HG03520 (cell line): ENCODE measurements around the gene SRGAP1.
"Not testable (repeated sequence)": the region's sequence is repeated elsewhere in the genome, so short reads cannot be mapped to it uniquely, and the experiment has no call there.

Experiments used
- ATAC-seq: cut with Tn5 transposase; IDR thresholded peaks from one replicate; pipeline ENCODE4 v1.9.1; 2021; ENCODE audit warnings: mild to moderate bottlenecking, moderate library complexity; ENCODE audit not compliant: unreplicated experiment

Gene SRGAP1

GRCh38 chr12:63865448-63865847, 20.9 kb downstream of the SRGAP1 start:
- no peak for ATAC-seq

- no peak for ATAC-seq
These were observed 22.6 kb downstream of the SRGAP1 start for GRCh38 chr12:63867053-63867452.

- no peak for ATAC-seq
These were observed 25.2 kb downstream of the SRGAP1 start for GRCh38 chr12:63869656-63870055.

GRCh38 chr12:63870838-63871237, 26.3 kb downstream of the SRGAP1 start:
- ATAC-seq: no peak

GRCh38 chr12:63874897-63875480, 30.5 kb downstream of the SRGAP1 start:
- no peak for ATAC-seq

GRCh38 chr12:63875703-63876102, 31.2 kb downstream of the SRGAP1 start:
- ATAC-seq: no peak

- ATAC-seq: no peak
These were observed 32.5 kb downstream of the SRGAP1 start for GRCh38 chr12:63876980-63877379.

- ATAC-seq: no peak
These were observed 33.2 kb downstream of the SRGAP1 start for GRCh38 chr12:63877693-63878092.

GRCh38 chr12:63880235-63880634, 35.7 kb downstream of the SRGAP1 start:
- ATAC-seq: not testable (repeated sequence)

- ATAC-seq: no peak
These were observed 36.3 kb downstream of the SRGAP1 start for GRCh38 chr12:63880742-63881263.

- no peak for ATAC-seq
These were observed 38.3 kb downstream of the SRGAP1 start for GRCh38 chr12:63882844-63883243.

- ATAC-seq: no peak
These were observed 40.9 kb downstream of the SRGAP1 start for GRCh38 chr12:63885401-63885800.

GRCh38 chr12:63888908-63889635, 44.6 kb downstream of the SRGAP1 start:
- no peak for ATAC-seq

GRCh38 chr12:63889721-63890509, 45.4 kb downstream of the SRGAP1 start:
- ATAC-seq: no peak

- ATAC-seq: no peak
These were observed 48.7 kb downstream of the SRGAP1 start for GRCh38 chr12:63893170-63893569.

- no peak for ATAC-seq
These were observed 49.6 kb downstream of the SRGAP1 start for GRCh38 chr12:63894132-63894531.

- ATAC-seq: no peak
These were observed 51.3 kb downstream of the SRGAP1 start for GRCh38 chr12:63895841-63896240.

- ATAC-seq: no peak
These were observed 53.4 kb downstream of the SRGAP1 start for GRCh38 chr12:63897931-63898330.

- no peak for ATAC-seq
These were observed 54.4 kb downstream of the SRGAP1 start for GRCh38 chr12:63898764-63899337.

- ATAC-seq: no peak
These were observed 54.9 kb downstream of the SRGAP1 start for GRCh38 chr12:63899396-63899795.
